Heart right ventricle (tissue), 16 donors: ENCODE results near the gene KLHL14. TPM values are rescaled to one million over a fixed set of nuclear protein-coding genes. Genes with fewer than 3 reads are reported as not detected.

Experiments used
- ATAC-seq, 8 donors: fragments of 200-7000 bp; cut with Tn5 transposase; one replicate each; pipeline ENCODE4 v1.9.1; 2020; ENCODE audit warnings: mild to moderate bottlenecking in 8 of 8, moderate library complexity in 8 of 8, moderate number of reproducible peaks in 1 of 8
- DNase-seq, 2 donors: peaks; one replicate each; pipeline ENCODE4 v3.0.0-alpha.2; 2020
- H3K27ac ChIP-seq, 10 donors: fragments of 200-600 bp; sonication (generic) in 2 of 10; one replicate each; pipeline versions ENCODE4 v1.5.0 to v1.8.0; 2020 to 2022; ENCODE audit warnings: mild to moderate bottlenecking in 3 of 10
- H3K27me3 ChIP-seq, 7 donors: fragments of 200-600 bp; one replicate each; pipeline ENCODE4 v1.8.0; 2021 to 2022; ENCODE audit warnings: mild to moderate bottlenecking in 2 of 7
- H3K36me3 ChIP-seq, 9 donors: fragments of 200-600 bp; sonication (generic) in 1 of 9; one replicate each; pipeline versions ENCODE4 v1.5.0 to v1.8.0; 2020 to 2022; ENCODE audit warnings: mild to moderate bottlenecking in 2 of 9
- H3K4me1 ChIP-seq, 9 donors: fragments of 200-600 bp; sonication (generic) in 1 of 9; one replicate each; pipeline versions ENCODE4 v1.5.0 to v1.8.0; 2020 to 2022; ENCODE audit warnings: mild to moderate bottlenecking in 4 of 9
- H3K4me3 ChIP-seq, 10 donors: fragments of 200-600 bp; sonication (generic) in 2 of 10; one replicate each; pipeline versions ENCODE4 v1.5.0 to v1.8.0; 2020 to 2022; ENCODE audit warnings: mild to moderate bottlenecking in 7 of 10, moderate library complexity in 2 of 10
- H3K9me3 ChIP-seq, 11 donors: fragments of 200-600 bp in 10 of 11; sonication (generic) in 2 of 11; one replicate each; pipeline versions ENCODE4 v1.5.0 to v1.8.0; 2013 to 2022; ENCODE audit warnings: mild to moderate bottlenecking in 2 of 11, control low read depth in 1 of 11, moderate library complexity in 1 of 11
- CTCF ChIP-seq, 9 donors: fragments of 200-600 bp; sonication (generic) in 2 of 9; IDR thresholded peaks; one replicate each; pipeline versions ENCODE4 v1.5.0 to v1.8.0; 2021 to 2022; ENCODE audit warnings: antibody characterized with exemption in 9 of 9, mild to moderate bottlenecking in 5 of 9, moderate library complexity in 1 of 9
- WGBS, 2 donors: extraction: QIAGEN DNeasy Blood & Tissue Kit; methylation state at CpG; one replicate each; pipeline ENCODE4 v1.1.7; 2013; ENCODE audit warnings: inconsistent platforms in 1 of 2; 5-methylcytosine and 5-hydroxymethylcytosine counted together
- intact Hi-C, 10 donors: fragments of 100-400 bp; cut with DNase I; formaldehyde crosslinking; loops; one replicate each; pipeline versions ENCODE4 v1.11.1 to v1.14.2; 2022
- polyA plus RNA-seq, 2 donors: library from polyadenylated mRNA; stranded (reverse); fragments of 200-250 nt; gene quantifications; one replicate each; pipeline ENCODE4 v1.2.3, GENCODE V29; 2013
- total RNA-seq, 10 donors: library from RNA; stranded (reverse); fragmentation: NEBNext Ultra II Directional in 3 of 10; extraction: Animal tissue kit (Norgen Biotek cat#: 25700) in 3 of 10; gene quantifications; one replicate each; pipeline versions ENCODE4 v1.2.1 to v1.2.4, GENCODE V29; 2021 to 2023
- donor health status: Arrhythmogenic right ventricular cardiomyopathy.
- donor health status: ischemic (EF 13 %, LVEDD 7.1; RV severe dilation, severe dysfunction).
- donor health status: healthy with polysubstance abuse.
- donor health status: DM: no; HTN: yes; CAD: no.
- donor health status: DM: no; HTN: no; CAD: no.
- donor health status: ischemic (EF 25% LVEDD 6.9; RV normal size, moderate dysfunction).
- donor health status: ischemic (EF 25% LVEDD 5.7; RV mildly dilated, moderate dysfunction).
- donor health status: healthy.
- donor health status: DM: yes; HTN: yes; CAD: no.
- donor health status: Ischemic cardiomyopathy.
- donor health status: ischemic (EF 35%, LVEDD 5.7; RV mildly dilated, moderate dysfunction).
- donor health status: nonischemic (EF 11% LVEDD 7.7; RV severe dilation, severe dysfunction).
- donor health status: DM: yes; HTN: yes; CAD: no.
- donor health status: PGD.
- donor health status: ischemic (EF 29% LVEDD 5.4; RV normal size, mild dysfunction).
- donor health status: nonischemic (EF 23%, LVEDD 6.1; RV moderate dilation, normal function).

The KLHL14 gene
- total and polyA plus RNA-seq, 12 donors: 0.04 to 0.28 (median 0.12) TPM; not detected in 5

- no peak for DNase-seq
- TF ChIP-seq CTCF (IDR thresholded peaks at IDR 0.05): no peak
- H3K4me1 ChIP-seq: no peaks in the 10 kb centered on the region
- H3K9me3 ChIP-seq: no peaks in the 10 kb centered on the region
- no peak overlapping the region for H3K27ac ChIP-seq
- intact Hi-C loops: loop anchor here in 1 of 10 donors (10.0 kb wide), 1 partner anchor 65 kb away; no protein-coding TSS in a partner anchor
- H3K4me3 ChIP-seq: no peak overlapping the region
- peaks cover 0 to 9% (median 0%) of the 10 kb centered on the region in 7 donors for H3K27me3 ChIP-seq
- no peak for ATAC-seq
- H3K36me3 ChIP-seq: no peaks in the 10 kb centered on the region
- 79 to 86% methylated on average over 2 of the region's 2 CpGs for WGBS, 2 donors
Measured at GRCh38 chr18:32759611-32760167, 13.1 kb downstream of the KLHL14 start.

- DNase-seq: no peak
- ATAC-seq: no peak
- Histone ChIP-seq H3K27me3 (peaks cover 0 to 18% (median 3%) of the 10 kb centered on the region in 7 donors), H3K9me3 (no peaks in the 10 kb centered on the region), H3K36me3 (no peaks in the 10 kb centered on the region), H3K4me3 (no peak overlapping the region), H3K27ac (no peak overlapping the region), H3K4me1 (no peaks in the 10 kb centered on the region)
- 39 to 49% methylated on average over 7 of the region's 7 CpGs for WGBS, 2 donors
- TF ChIP-seq CTCF (IDR thresholded peaks at IDR 0.05): no peak
- intact Hi-C loops: no loop called here
Measured at GRCh38 chr18:32754508-32755263, 18.1 kb downstream of the KLHL14 start.

GRCh38 chr18:32753656-32754260 lies 19.1 kb downstream of the KLHL14 start:
- H3K9me3 ChIP-seq: no peaks in the 10 kb centered on the region
- no peak overlapping the region for H3K4me3 ChIP-seq
- no peaks in the 10 kb centered on the region for H3K4me1 ChIP-seq
- H3K36me3 ChIP-seq: no peaks in the 10 kb centered on the region
- ATAC-seq (no peak), DNase-seq (no peak)
- peaks cover 0 to 18% (median 3%) of the 10 kb centered on the region in 7 donors for H3K27me3 ChIP-seq
- 34 to 43% methylated on average over 4 of the region's 4 CpGs for WGBS, 2 donors
- intact Hi-C loops: no loop called here
- no peak for TF ChIP-seq CTCF (IDR thresholded peaks at IDR 0.05)
- H3K27ac ChIP-seq: no peak overlapping the region

- intact Hi-C loops: no loop called here
- Histone ChIP-seq H3K4me1 (no peaks in the 10 kb centered on the region), H3K36me3 (no peaks in the 10 kb centered on the region), H3K27me3 (peaks cover 0 to 14% (median 3%) of the 10 kb centered on the region in 7 donors), H3K4me3 (no peak overlapping the region), H3K9me3 (no peaks in the 10 kb centered on the region), H3K27ac (no peak overlapping the region)
- DNase-seq (no peak), ATAC-seq (no peak)
- no peak for TF ChIP-seq CTCF (IDR thresholded peaks at IDR 0.05)
- 89 to 93% methylated on average over 3 of the region's 3 CpGs for WGBS, 2 donors
Measured at GRCh38 chr18:32750328-32750727, 22.5 kb downstream of the KLHL14 start.
